ENCODE results near the gene EML1.

GRCh38 chr14:99986396-99986795 is 193.2 kb downstream of the EML1 start:
- TF ChIP-seq ZBTB14 (CRISPR knock-in tag; IDR thresholded peaks at IDR 0.05), result no peak
- no peak for TF ChIP-seq ZNF121 (CRISPR knock-in tag; IDR thresholded peaks at IDR 0.05)
- TF ChIP-seq ZNF644 (CRISPR knock-in tag; IDR thresholded peaks at IDR 0.05; ENCODE audit: low read depth), result no peak
- TF ChIP-seq SALL2 (CRISPR knock-in tag; IDR thresholded peaks at IDR 0.05), result no peak
- TF ChIP-seq ZNF510 (CRISPR knock-in tag; IDR thresholded peaks at IDR 0.05; ENCODE audit: low read depth), result no peak
- TF ChIP-seq ZNF557 (CRISPR knock-in tag; IDR thresholded peaks at IDR 0.05), result no peak
- no peak for TF ChIP-seq CTCF (CRISPR knock-in tag; IDR thresholded peaks at IDR 0.05)
- TF ChIP-seq GMEB1 (CRISPR knock-in tag; IDR thresholded peaks at IDR 0.05; ENCODE audit: borderline replicate concordance), result no peak
- no peak for TF ChIP-seq JUNB (CRISPR knock-in tag; IDR thresholded peaks at IDR 0.05; ENCODE audit: borderline replicate concordance)
- no peak for TF ChIP-seq STAT6 (CRISPR knock-in tag; IDR thresholded peaks at IDR 0.05; ENCODE audit: borderline replicate concordance)
- no peak for TF ChIP-seq REST (IDR thresholded peaks at IDR 0.05; ENCODE audit: borderline replicate concordance in 1 of 2, low read depth in 1 of 2, low read length in 2 of 2)
- no peak for TF ChIP-seq ATF2 (CRISPR knock-in tag; IDR thresholded peaks at IDR 0.05)
- TF ChIP-seq GATAD1 (CRISPR knock-in tag; IDR thresholded peaks at IDR 0.05), result no peak
- TF ChIP-seq RAD51 (IDR thresholded peaks at IDR 0.05; ENCODE audit: borderline replicate concordance), result no peak
